Right kidney (tissue), 1 donor: ENCODE results near the gene PAPLN.

ENCODE experiments used
- DNase-seq: peaks from one replicate; pipeline ENCODE4 v3.0.0-alpha.2; 2016

Gene PAPLN

GRCh38 chr14:73244541-73245290, 7.4 kb downstream of the PAPLN start:
- no peak for DNase-seq

GRCh38 chr14:73245480-73246325, 8.4 kb downstream of the PAPLN start:
- DNase-seq: peak; percentile 66

- DNase-seq: no peak
Observed at GRCh38 chr14:73246387-73247150, 9.3 kb downstream of the PAPLN start.

GRCh38 chr14:73248108-73248868, 11.0 kb downstream of the PAPLN start:
- DNase-seq: no peak

- no peak for DNase-seq
Observed at GRCh38 chr14:73249108-73249507, 11.8 kb downstream of the PAPLN start.

- DNase-seq: no peak
Observed at GRCh38 chr14:73249564-73250316, 12.4 kb downstream of the PAPLN start.

- no peak for DNase-seq
Observed at GRCh38 chr14:73250317-73250713, 13.0 kb downstream of the PAPLN start.

- DNase-seq: no peak
Observed at GRCh38 chr14:73250781-73251500, 13.6 kb downstream of the PAPLN start.

GRCh38 chr14:73251516-73252215, 14.4 kb downstream of the PAPLN start:
- no peak for DNase-seq

GRCh38 chr14:73252491-73253322, 15.4 kb downstream of the PAPLN start:
- DNase-seq: no peak

GRCh38 chr14:73253323-73253610, 16.0 kb downstream of the PAPLN start:
- no peak for DNase-seq

- no peak for DNase-seq
Observed at GRCh38 chr14:73253721-73254120, 16.4 kb downstream of the PAPLN start.

- no peak for DNase-seq
Observed at GRCh38 chr14:73254247-73255004, 17.1 kb downstream of the PAPLN start.

- no peak for DNase-seq
Observed at GRCh38 chr14:73255005-73255400, 17.7 kb downstream of the PAPLN start.

GRCh38 chr14:73255693-73256225, 18.5 kb downstream of the PAPLN start:
- no peak for DNase-seq

- DNase-seq: no peak
Observed at GRCh38 chr14:73258076-73258475, 20.8 kb downstream of the PAPLN start.

GRCh38 chr14:73258845-73259611, 21.7 kb downstream of the PAPLN start:
- no peak for DNase-seq
